OCI-LY3 (cell line): ENCODE results near the gene EYS.

Experiments used
- H2AFZ ChIP-seq: fragments of 200-600, 300-600 bp; shearing (Covaris generic); 2 replicates; pipeline ENCODE4 v1.6.0; 2014; ENCODE audit warnings: antibody characterized with exemption, low read depth, low read length
- H3K27ac ChIP-seq: fragments of 200-600, 300-600 bp; sonication (generic); 2 replicates; pipeline ENCODE4 v1.5.1; 2014; ENCODE audit warnings: mild to moderate bottlenecking, low read length, moderate library complexity, mixed read lengths
- H3K27me3 ChIP-seq: fragments of 200-600, 300-600 bp; sonication (generic); 2 replicates; pipeline ENCODE4 v1.6.1; 2014; ENCODE audit warnings: low read depth, low read length, mixed read lengths
- H3K36me3 ChIP-seq: fragments of 200-600, 300-600 bp; sonication (generic); replicated peaks from 2 replicates; pipeline ENCODE3; 2014; ENCODE audit warnings: low read depth, low read length, mixed read lengths
- H3K4me1 ChIP-seq: fragments of 300-600, 200-600 bp; sonication (generic); 2 replicates; pipeline ENCODE4 v1.6.1; 2014; ENCODE audit warnings: low read length, mixed read lengths
- H3K4me2 ChIP-seq: fragments of 200-600, 300-600 bp; sonication (generic); 2 replicates; pipeline ENCODE4 v1.6.1; 2014; ENCODE audit warnings: low read length, mixed read lengths
- H3K4me3 ChIP-seq: fragments of 300-600, 200-600 bp; sonication (generic); 2 replicates; pipeline ENCODE4 v1.5.1; 2014; ENCODE audit warnings: antibody characterized with exemption, mild to moderate bottlenecking, low read length, moderate library complexity
- H3K79me2 ChIP-seq: fragments of 300-600, 200-600 bp; shearing (Covaris generic); 2 replicates; pipeline ENCODE4 v1.6.1; 2014; ENCODE audit warnings: mild to moderate bottlenecking, low read length, mixed read lengths
- H3K9ac ChIP-seq: fragments of 300-600, 200-600 bp; shearing (Covaris generic); 2 replicates; pipeline ENCODE4 v1.6.0; 2014; ENCODE audit warnings: mild to moderate bottlenecking, low read length, moderate library complexity
- H3K9me3 ChIP-seq: fragments of 200-600, 300-600 bp; shearing (Covaris generic); 2 replicates; pipeline ENCODE4 v1.6.1; 2014; ENCODE audit warnings: low read length, mixed read lengths; ENCODE audit not compliant: insufficient read depth
- H4K20me1 ChIP-seq: fragments of 200-600, 300-600 bp; sonication (generic); 2 replicates; pipeline ENCODE4 v1.6.1; 2016; ENCODE audit warnings: low read length, mixed read lengths; ENCODE audit not compliant: insufficient read depth
- EZH2phosphoT487 ChIP-seq: fragments of 200-600 bp; shearing (Covaris generic); IDR thresholded peaks from 2 replicates; pipeline ENCODE4 v1.6.1; 2018; ENCODE audit warnings: antibody characterized with exemption, mixed run types, low read depth
- TF ChIP-seq, protein P1 (sequence below): fragments of 200-600, 300-600 bp; sonication (generic); IDR thresholded peaks from 2 replicates; pipeline ENCODE4 v1.5.1; 2014; ENCODE audit warnings: antibody characterized with exemption, low read length, low read depth

Gene EYS

GRCh38 chr6:64214373-64214772 is 1492.7 kb downstream of the EYS start:
- H3K79me2 ChIP-seq = no peaks in the 10 kb centered on the region
- H3K4me3 ChIP-seq = no peak overlapping the region
- H3K27me3 ChIP-seq = no peaks in the 10 kb centered on the region
- no peak overlapping the region for H3K9ac ChIP-seq
- H3K4me2 ChIP-seq = no peak overlapping the region
- TF ChIP-seq, protein P1, sequence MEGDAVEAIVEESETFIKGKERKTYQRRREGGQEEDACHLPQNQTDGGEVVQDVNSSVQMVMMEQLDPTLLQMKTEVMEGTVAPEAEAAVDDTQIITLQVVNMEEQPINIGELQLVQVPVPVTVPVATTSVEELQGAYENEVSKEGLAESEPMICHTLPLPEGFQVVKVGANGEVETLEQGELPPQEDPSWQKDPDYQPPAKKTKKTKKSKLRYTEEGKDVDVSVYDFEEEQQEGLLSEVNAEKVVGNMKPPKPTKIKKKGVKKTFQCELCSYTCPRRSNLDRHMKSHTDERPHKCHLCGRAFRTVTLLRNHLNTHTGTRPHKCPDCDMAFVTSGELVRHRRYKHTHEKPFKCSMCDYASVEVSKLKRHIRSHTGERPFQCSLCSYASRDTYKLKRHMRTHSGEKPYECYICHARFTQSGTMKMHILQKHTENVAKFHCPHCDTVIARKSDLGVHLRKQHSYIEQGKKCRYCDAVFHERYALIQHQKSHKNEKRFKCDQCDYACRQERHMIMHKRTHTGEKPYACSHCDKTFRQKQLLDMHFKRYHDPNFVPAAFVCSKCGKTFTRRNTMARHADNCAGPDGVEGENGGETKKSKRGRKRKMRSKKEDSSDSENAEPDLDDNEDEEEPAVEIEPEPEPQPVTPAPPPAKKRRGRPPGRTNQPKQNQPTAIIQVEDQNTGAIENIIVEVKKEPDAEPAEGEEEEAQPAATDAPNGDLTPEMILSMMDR = no peak
- no peak for TF ChIP-seq EZH2phosphoT487
- peaks cover 19% of the 10 kb centered on the region for H3K4me1 ChIP-seq
- no peaks in the 10 kb centered on the region for H3K36me3 ChIP-seq
- no peaks in the 10 kb centered on the region for H4K20me1 ChIP-seq
- H3K9me3 ChIP-seq = no peaks in the 10 kb centered on the region
- H2AFZ ChIP-seq = no peak overlapping the region
- H3K27ac ChIP-seq = no peak overlapping the region

- H3K9ac ChIP-seq = no peak overlapping the region
- no peaks in the 10 kb centered on the region for H4K20me1 ChIP-seq
- no peak overlapping the region for H3K4me3 ChIP-seq
- H3K4me2 ChIP-seq = no peak overlapping the region
- peaks cover 19% of the 10 kb centered on the region for H3K4me1 ChIP-seq
- TF ChIP-seq, protein P1 = no peak
- TF ChIP-seq EZH2phosphoT487 = no peak
- H3K36me3 ChIP-seq = no peaks in the 10 kb centered on the region
- no peaks in the 10 kb centered on the region for H3K27me3 ChIP-seq
- H3K27ac ChIP-seq = no peak overlapping the region
- no peaks in the 10 kb centered on the region for H3K9me3 ChIP-seq
- H2AFZ ChIP-seq = no peak overlapping the region
- no peaks in the 10 kb centered on the region for H3K79me2 ChIP-seq
Observed at GRCh38 chr6:64213697-64214096, 1493.3 kb downstream of the EYS start.

DNA sequence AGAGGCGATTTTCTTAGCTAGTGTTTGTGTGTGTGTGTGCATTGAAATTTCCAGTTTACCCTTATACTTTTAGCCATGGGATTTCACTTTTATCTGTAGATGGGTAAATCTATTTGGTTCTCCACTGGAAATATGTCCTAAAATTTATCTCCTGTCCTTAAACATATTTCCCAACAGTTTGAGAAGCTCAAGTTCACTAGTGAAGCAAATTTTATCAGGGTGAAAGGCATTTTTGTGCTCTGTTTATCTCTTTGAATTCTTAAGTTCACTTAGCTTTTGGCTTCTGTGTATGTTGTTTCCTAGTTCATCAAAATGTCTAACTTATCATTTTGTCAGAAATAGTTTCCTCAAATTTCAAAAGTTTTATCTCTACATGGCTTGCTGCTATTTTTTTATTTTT is 1509.8 kb downstream of the EYS start:
- Histone ChIP-seq H2AFZ (no peak overlapping the region), H3K9me3 (no peaks in the 10 kb centered on the region)
- no peak for TF ChIP-seq EZH2phosphoT487
- TF ChIP-seq, protein P1 = no peak

DNA sequence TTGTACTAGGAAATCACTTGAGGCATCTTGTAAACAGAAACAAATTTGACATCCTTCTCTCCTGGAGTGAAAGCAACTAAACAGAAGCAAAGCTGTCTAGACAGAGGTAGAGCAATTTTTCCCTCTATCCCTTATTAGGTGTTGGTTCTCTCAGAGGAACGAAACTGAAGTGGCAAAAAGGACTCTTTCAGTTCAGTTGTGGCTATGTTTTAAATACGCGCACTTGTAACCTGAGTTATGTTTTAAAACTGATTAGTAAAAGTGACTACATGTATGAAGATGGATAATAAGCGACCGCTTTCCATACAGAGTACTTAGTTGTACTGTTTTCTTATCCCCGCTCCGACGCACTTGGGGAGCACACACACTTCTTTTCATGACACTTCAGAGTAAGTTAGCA is 1520.4 kb downstream of the EYS start:
- Histone ChIP-seq H3K9ac (no peak overlapping the region), H3K27me3 (no peaks in the 10 kb centered on the region), H3K9me3 (0 out of 2 replicates have a peak, but pooled peaks cover 7% of the 10 kb centered on the region), H4K20me1 (no peaks in the 10 kb centered on the region), H3K4me2 (0 out of 2 replicates have a peak overlapping the region, but pooled peaks have one; percentile 3), H3K4me1 (no peaks in the 10 kb centered on the region), H2AFZ (no peak overlapping the region; the same call in 1 of the 2 replicates), H3K27ac (no peak overlapping the region), H3K4me3 (no peak overlapping the region), H3K36me3 (no peaks in the 10 kb centered on the region), H3K79me2 (no peaks in the 10 kb centered on the region)
- TF ChIP-seq EZH2phosphoT487 = no peak
- TF ChIP-seq, protein P1 = no peak

More for the DNA sequence above, 1509.8 kb downstream of the EYS start:
- Histone ChIP-seq H3K27ac (no peak overlapping the region), H3K9ac (no peak overlapping the region), H3K4me3 (no peak overlapping the region), H3K27me3 (no peaks in the 10 kb centered on the region), H4K20me1 (no peaks in the 10 kb centered on the region), H3K4me2 (no peak overlapping the region), H3K4me1 (no peaks in the 10 kb centered on the region), H3K79me2 (no peaks in the 10 kb centered on the region), H3K36me3 (no peaks in the 10 kb centered on the region)
